ENCODE measurements around the gene RANGRF. TPM values are rescaled to one million over a fixed set of nuclear protein-coding genes. Genes with fewer than 3 reads are reported as not detected.
"Not testable (repeated sequence)": the region's sequence is repeated elsewhere in the genome, so short reads cannot be mapped to it uniquely, and the experiment has no call there.

RANGRF gene
- 6.3 and 12.2 TPM in 2 replicates for total RNA-seq (2012; rRNA removed)

- peak within 1 kb of the TSS; percentile 83 for H3K4me3 ChIP-seq (ENCODE audit: low read length)
- H3K36me3 ChIP-seq (ENCODE audit: insufficient read depth, low read length): no peaks in the 10 kb centered on the region
- H3K4me2 ChIP-seq (ENCODE audit: low read length): peak within 1 kb of the TSS; percentile 95
- peak within 1 kb of the TSS; percentile 93 for H3K9ac ChIP-seq (ENCODE audit: low read depth, low read length)
- no peaks in the 10 kb centered on the region for H3K9me3 ChIP-seq (replicated peaks; ENCODE audit: low read length)
- H3K4me1 ChIP-seq (ENCODE audit: control insufficient read depth, insufficient read depth, low read length): peaks cover 15% of the 10 kb centered on the region
- no peaks in the 10 kb centered on the region for H3K27me3 ChIP-seq (ENCODE audit: control insufficient read depth, insufficient read depth, low read length)
Measured at GRCh38 chr17:8288336-8289102, at the start of gene RANGRF. Gene RANGRF (plus strand): TSS chr17:8288670. CDS start chr17:8288789, 119 bp downstream.

GRCh38 chr17:8243827-8244226 is 44.6 kb upstream of the RANGRF start:
- Histone ChIP-seq H3K36me3 (ENCODE audit: insufficient read depth, low read length) (peaks cover 3% of the 10 kb centered on the region), H3K4me2 (ENCODE audit: low read length) (no peak overlapping the region), H3K9ac (ENCODE audit: low read depth, low read length) (no peak overlapping the region), H3K4me1 (ENCODE audit: control insufficient read depth, insufficient read depth, low read length) (no peaks in the 10 kb centered on the region), H3K4me3 (ENCODE audit: low read length) (no peak overlapping the region), H3K9me3 (replicated peaks; ENCODE audit: low read length) (no peaks in the 10 kb centered on the region), H3K27me3 (ENCODE audit: control insufficient read depth, insufficient read depth, low read length) (no peaks in the 10 kb centered on the region)

GRCh38 chr17:8244768-8245167 is 43.7 kb upstream of the RANGRF start:
- H3K36me3 ChIP-seq (ENCODE audit: insufficient read depth, low read length): peaks cover 2% of the 10 kb centered on the region
- no peak overlapping the region for H3K4me3 ChIP-seq (ENCODE audit: low read length)
- H3K27me3 ChIP-seq (ENCODE audit: control insufficient read depth, insufficient read depth, low read length): no peaks in the 10 kb centered on the region
- H3K9ac ChIP-seq (ENCODE audit: low read depth, low read length): no peak overlapping the region
- H3K9me3 ChIP-seq (replicated peaks; ENCODE audit: low read length): no peaks in the 10 kb centered on the region
- peaks cover 1% of the 10 kb centered on the region for H3K4me1 ChIP-seq (ENCODE audit: control insufficient read depth, insufficient read depth, low read length)
- H3K4me2 ChIP-seq (ENCODE audit: low read length): no peak overlapping the region

- Histone ChIP-seq H3K27me3 (ENCODE audit: control insufficient read depth, insufficient read depth, low read length) (no peaks in the 10 kb centered on the region), H3K4me1 (ENCODE audit: control insufficient read depth, insufficient read depth, low read length) (peaks cover 8% of the 10 kb centered on the region), H3K4me2 (ENCODE audit: low read length) (peak within 1 kb of the TSS; percentile 94), H3K9ac (ENCODE audit: low read depth, low read length) (peak within 1 kb of the TSS; percentile 92), H3K4me3 (ENCODE audit: low read length) (peak within 1 kb of the TSS; percentile 93), H3K9me3 (replicated peaks; ENCODE audit: low read length) (no peaks in the 10 kb centered on the region), H3K36me3 (ENCODE audit: insufficient read depth, low read length) (peaks cover 2% of the 10 kb centered on the region)
Measured at GRCh38 chr17:8248751-8249607, 39.5 kb upstream of the RANGRF start, which contains the start of gene PFAS. Gene PFAS (plus strand): TSS chr17:8249289. CDS start chr17:8253938, 4,649 bp downstream.

- Histone ChIP-seq H3K4me3 (ENCODE audit: low read length) (peak overlapping the region; percentile 93), H3K4me1 (ENCODE audit: control insufficient read depth, insufficient read depth, low read length) (peaks cover 8% of the 10 kb centered on the region), H3K4me2 (ENCODE audit: low read length) (peak overlapping the region; percentile 94), H3K36me3 (ENCODE audit: insufficient read depth, low read length) (peaks cover 8% of the 10 kb centered on the region), H3K27me3 (ENCODE audit: control insufficient read depth, insufficient read depth, low read length) (no peaks in the 10 kb centered on the region), H3K9ac (ENCODE audit: low read depth, low read length) (peak overlapping the region; percentile 92), H3K9me3 (replicated peaks; ENCODE audit: low read length) (no peaks in the 10 kb centered on the region)
Measured at GRCh38 chr17:8249621-8250500, 38.6 kb upstream of the RANGRF start.

- H3K4me2 ChIP-seq (ENCODE audit: low read length); H3K9me3 ChIP-seq (replicated peaks; ENCODE audit: low read length); H3K9ac ChIP-seq (ENCODE audit: low read depth, low read length); H3K27me3 ChIP-seq (ENCODE audit: control insufficient read depth, insufficient read depth, low read length); H3K4me3 ChIP-seq (ENCODE audit: low read length); H3K4me1 ChIP-seq (ENCODE audit: control insufficient read depth, insufficient read depth, low read length): not testable (repeated sequence)
- peaks cover 16% of the 10 kb centered on the region for H3K36me3 ChIP-seq (ENCODE audit: insufficient read depth, low read length)
Measured at GRCh38 chr17:8251411-8251810, 37.1 kb upstream of the RANGRF start.

- H3K9ac ChIP-seq (ENCODE audit: low read depth, low read length): no peak overlapping the region
- no peak overlapping the region for H3K4me2 ChIP-seq (ENCODE audit: low read length)
- peaks cover 34% of the 10 kb centered on the region for H3K36me3 ChIP-seq (ENCODE audit: insufficient read depth, low read length)
- H3K4me3 ChIP-seq (ENCODE audit: low read length): no peak overlapping the region
- H3K27me3 ChIP-seq (ENCODE audit: control insufficient read depth, insufficient read depth, low read length): no peaks in the 10 kb centered on the region
- no peaks in the 10 kb centered on the region for H3K9me3 ChIP-seq (replicated peaks; ENCODE audit: low read length)
- peaks cover 8% of the 10 kb centered on the region for H3K4me1 ChIP-seq (ENCODE audit: control insufficient read depth, insufficient read depth, low read length)
Measured at GRCh38 chr17:8253801-8254200, 34.7 kb upstream of the RANGRF start.

GRCh38 chr17:8254881-8255280 is 33.6 kb upstream of the RANGRF start:
- peaks cover 34% of the 10 kb centered on the region for H3K36me3 ChIP-seq (ENCODE audit: insufficient read depth, low read length)

GRCh38 chr17:8255499-8255898 is 33.0 kb upstream of the RANGRF start:
- Histone ChIP-seq H3K9ac (ENCODE audit: low read depth, low read length) (no peak overlapping the region), H3K9me3 (replicated peaks; ENCODE audit: low read length) (no peaks in the 10 kb centered on the region), H3K36me3 (ENCODE audit: insufficient read depth, low read length) (peaks cover 39% of the 10 kb centered on the region), H3K4me3 (ENCODE audit: low read length) (no peak overlapping the region), H3K4me2 (ENCODE audit: low read length) (no peak overlapping the region), H3K4me1 (ENCODE audit: control insufficient read depth, insufficient read depth, low read length) (no peaks in the 10 kb centered on the region), H3K27me3 (ENCODE audit: control insufficient read depth, insufficient read depth, low read length) (no peaks in the 10 kb centered on the region)

More at GRCh38 chr17:8254881-8255280, 33.6 kb upstream of the RANGRF start:
- H3K9me3 ChIP-seq (replicated peaks; ENCODE audit: low read length): no peaks in the 10 kb centered on the region
- H3K4me1 ChIP-seq (ENCODE audit: control insufficient read depth, insufficient read depth, low read length): peaks cover 6% of the 10 kb centered on the region
- H3K27me3 ChIP-seq (ENCODE audit: control insufficient read depth, insufficient read depth, low read length): no peaks in the 10 kb centered on the region
- no peak overlapping the region for H3K9ac ChIP-seq (ENCODE audit: low read depth, low read length)
- H3K4me2 ChIP-seq (ENCODE audit: low read length): no peak overlapping the region
- H3K4me3 ChIP-seq (ENCODE audit: low read length): no peak overlapping the region

- Histone ChIP-seq H3K9ac (ENCODE audit: low read depth, low read length) (no peak overlapping the region), H3K4me1 (ENCODE audit: control insufficient read depth, insufficient read depth, low read length) (no peaks in the 10 kb centered on the region), H3K4me2 (ENCODE audit: low read length) (no peak overlapping the region), H3K9me3 (replicated peaks; ENCODE audit: low read length) (no peaks in the 10 kb centered on the region), H3K36me3 (ENCODE audit: insufficient read depth, low read length) (peaks cover 43% of the 10 kb centered on the region), H3K27me3 (ENCODE audit: control insufficient read depth, insufficient read depth, low read length) (no peaks in the 10 kb centered on the region), H3K4me3 (ENCODE audit: low read length) (no peak overlapping the region)
Measured at GRCh38 chr17:8256291-8256690, 32.2 kb upstream of the RANGRF start.

- no peaks in the 10 kb centered on the region for H3K27me3 ChIP-seq (ENCODE audit: control insufficient read depth, insufficient read depth, low read length)
- peaks cover 43% of the 10 kb centered on the region for H3K36me3 ChIP-seq (ENCODE audit: insufficient read depth, low read length)
- no peaks in the 10 kb centered on the region for H3K4me1 ChIP-seq (ENCODE audit: control insufficient read depth, insufficient read depth, low read length)
- no peak overlapping the region for H3K9ac ChIP-seq (ENCODE audit: low read depth, low read length)
- no peaks in the 10 kb centered on the region for H3K9me3 ChIP-seq (replicated peaks; ENCODE audit: low read length)
- no peak overlapping the region for H3K4me3 ChIP-seq (ENCODE audit: low read length)
- H3K4me2 ChIP-seq (ENCODE audit: low read length): no peak overlapping the region
Measured at GRCh38 chr17:8256691-8257090, 31.8 kb upstream of the RANGRF start.

All from skeletal muscle satellite cell (primary cell).